OCI-M2 (cell line): ENCODE data around the gene MAK.
"Not testable (repeated sequence)": the region's sequence is repeated elsewhere in the genome, so short reads cannot be mapped to it uniquely, and the experiment has no call there.

ENCODE experiments used
- DNase-seq: peaks from one replicate; lab custom pipeline; 2025; ENCODE audit not compliant: unreplicated experiment; lab: John Stamatoyannopoulos, UW

MAK gene

GRCh38 chr6:10725716-10726115 lies 112.6 kb downstream of the MAK start:
- no peak for DNase-seq

GRCh38 chr6:10725044-10725443 lies 113.3 kb downstream of the MAK start:
- peak; percentile 91 for DNase-seq

DNA sequence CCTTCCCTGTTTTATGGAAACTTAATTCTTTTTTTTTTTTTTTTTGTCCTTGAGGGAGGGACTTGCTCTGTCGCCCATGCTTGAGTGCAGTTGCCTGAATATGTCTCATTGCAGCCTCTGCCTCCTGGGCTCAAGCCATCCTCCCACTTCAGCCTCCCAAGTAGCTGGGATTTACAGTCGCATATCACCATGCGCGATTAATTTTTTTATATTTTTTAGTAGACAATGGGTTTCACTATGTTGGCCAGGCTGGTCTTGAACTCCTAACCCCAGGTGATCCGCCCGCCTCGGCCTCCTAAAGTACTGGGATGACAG lies 114.8 kb downstream of the MAK start:
- DNase-seq: no peak

GRCh38 chr6:10722820-10723566 lies 115.3 kb downstream of the MAK start, which contains the start of gene TMEM14C:
TSS of gene TMEM14C (plus strand) at chr6:10723070. CDS start at chr6:10724614, 1,544 bp downstream.
- peak; percentile 88 for DNase-seq

DNA sequence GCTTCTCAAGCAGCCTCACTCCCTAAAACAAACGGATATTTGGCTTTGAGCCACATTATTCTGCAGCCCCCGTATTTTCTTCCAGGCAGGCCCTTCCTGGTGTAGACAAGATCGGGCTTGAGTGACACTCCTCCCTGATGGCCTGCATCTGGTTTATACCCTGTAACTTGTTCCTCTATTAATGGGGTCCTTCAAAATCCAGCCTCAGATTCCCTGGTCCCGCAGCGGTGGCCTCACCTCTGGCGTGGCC lies 115.8 kb downstream of the MAK start:
- no peak for DNase-seq

DNA sequence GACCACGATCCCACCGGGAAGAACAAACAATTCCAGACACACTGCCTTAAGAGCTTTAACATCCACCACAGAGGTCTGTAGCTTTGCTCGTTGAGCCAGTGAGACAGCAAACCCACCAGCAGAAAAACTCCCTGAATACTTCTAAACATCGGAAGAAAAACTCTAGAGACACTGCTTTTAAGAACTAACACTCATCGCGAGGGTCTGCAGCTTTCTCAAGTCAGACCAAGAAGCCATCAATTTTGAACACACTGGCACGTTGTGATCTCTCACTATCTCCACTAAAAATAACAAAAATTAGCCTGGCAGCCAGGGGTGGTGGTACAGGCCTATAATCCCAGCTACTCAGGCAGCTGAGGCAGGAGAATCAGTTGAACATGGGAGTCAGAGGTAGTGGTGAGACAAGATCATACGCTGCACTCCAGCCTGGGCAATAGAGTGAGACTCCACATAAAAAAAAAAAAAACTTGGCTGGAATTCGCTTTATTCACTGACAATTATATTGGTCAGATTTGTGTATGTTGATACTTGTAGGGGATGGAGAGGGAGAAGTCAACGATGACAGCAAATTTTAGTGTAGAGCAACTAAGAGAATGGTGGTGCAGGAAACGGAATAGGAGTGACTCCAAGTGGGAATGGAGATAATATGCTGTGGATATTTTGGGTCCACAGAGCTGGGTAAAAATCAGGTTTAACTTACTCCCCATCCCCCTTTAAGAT lies 116.3 kb downstream of the MAK start:
- DNase-seq: no peak

DNA sequence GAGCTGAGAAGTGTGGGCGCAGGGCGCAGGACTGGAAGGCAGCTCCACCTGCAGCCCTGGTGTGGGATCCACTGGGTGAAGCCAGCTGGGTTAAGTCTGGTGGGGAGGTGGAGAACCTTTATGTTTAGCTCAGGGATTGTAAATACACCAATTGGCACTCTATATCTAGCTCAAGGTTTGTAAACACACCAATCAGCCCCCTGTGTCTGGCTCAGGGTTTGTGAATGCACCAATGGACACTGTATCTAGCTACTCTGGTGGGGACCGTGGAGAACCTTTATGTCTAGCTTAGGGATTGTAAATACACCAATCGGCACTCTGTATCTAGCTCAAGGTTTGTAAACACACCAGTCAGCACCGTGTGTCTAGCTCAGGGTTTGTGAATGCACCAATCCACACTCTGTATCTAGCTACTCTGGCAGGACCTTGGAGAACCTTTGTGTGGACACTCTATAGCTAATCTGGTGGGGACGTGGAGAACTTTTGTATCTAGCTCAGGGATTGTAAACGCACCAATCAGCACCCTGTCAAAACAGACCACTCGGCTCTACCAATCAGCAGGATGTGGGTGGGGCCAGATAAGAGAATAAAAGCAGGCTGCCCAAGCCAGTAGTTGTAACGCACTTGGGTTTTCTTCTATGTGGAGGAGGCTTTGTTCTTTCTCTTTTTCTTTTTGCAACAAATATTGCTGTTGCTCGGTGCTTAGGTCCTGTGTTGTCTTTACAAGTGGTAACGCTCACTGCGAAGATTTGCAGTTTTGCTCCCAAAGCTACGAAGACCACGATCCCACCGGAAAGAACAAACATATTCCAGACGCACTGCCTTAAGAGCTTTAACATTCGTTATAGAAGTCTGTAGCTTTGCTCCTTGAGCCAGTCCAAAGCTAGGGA lies 117.1 kb downstream of the MAK start:
- DNase-seq: not testable (repeated sequence)

- DNase-seq: no peak
Measured at GRCh38 chr6:10720265-10720959, 117.9 kb downstream of the MAK start.

DNA sequence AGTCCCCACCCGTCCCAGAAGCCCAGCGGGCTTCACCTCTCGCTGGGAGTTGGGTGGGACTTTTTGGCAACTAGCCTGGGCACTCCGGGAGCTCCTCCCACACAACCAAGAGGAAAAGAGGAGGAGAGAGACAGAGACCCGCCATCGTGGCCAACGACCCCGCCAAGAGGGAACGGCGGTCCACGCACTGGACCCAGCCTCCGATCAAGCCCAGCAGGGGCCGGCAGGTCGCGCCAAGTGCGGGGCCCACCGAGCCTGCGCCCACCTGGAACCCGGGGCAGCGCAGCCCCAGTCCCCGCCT lies 118.4 kb downstream of the MAK start:
- DNase-seq: no peak

DNA sequence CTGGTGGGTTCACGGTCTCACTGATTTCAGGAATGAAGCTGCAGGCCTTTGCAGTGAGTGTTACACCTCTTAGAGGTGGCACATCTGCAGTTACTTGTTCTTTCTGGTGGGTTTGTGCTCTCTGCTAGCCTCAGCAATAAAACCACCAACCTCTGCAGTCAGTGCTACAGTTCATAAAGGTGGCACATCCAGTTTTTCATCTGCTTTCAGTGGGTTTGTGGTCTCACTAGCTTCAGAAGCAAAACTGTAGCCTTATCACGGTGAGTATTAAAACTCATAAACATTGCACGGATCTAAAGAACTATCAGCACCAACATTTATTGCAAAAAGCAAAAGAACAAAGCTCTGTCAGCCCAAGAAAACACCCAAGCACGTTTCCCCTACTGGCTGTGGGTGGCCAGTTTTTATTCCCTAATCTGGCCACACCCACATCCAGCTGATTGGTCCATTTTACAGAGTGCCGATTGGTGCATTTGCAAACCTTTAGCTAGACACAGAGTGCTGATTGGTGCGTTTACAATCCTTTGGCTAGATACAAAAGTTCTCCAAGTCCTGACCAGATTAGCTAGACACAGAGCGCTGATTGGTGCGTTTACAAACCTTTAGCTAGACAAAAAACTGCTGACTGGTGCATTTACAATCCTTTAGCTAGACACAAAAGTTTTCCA lies 118.9 kb downstream of the MAK start:
- DNase-seq: no peak

DNA sequence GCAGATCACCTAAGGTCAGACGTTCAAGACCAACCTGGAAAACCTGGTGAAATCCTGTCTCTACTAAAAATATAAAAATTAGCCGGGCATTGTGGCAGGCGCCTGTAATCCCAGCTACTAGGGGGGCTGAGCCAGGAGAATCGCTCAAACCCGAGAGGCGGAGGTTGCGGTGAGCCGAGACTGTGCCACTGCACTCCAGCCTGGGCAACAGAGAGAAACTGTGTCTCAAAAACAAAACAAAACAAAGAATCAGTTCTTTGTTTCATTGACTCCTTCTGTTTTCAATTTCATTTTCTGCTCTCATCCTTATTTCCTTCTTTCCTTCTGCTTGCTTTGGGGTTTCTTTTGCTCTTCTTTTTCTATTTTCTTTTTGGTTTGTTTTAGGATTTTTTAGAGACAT lies 124.4 kb downstream of the MAK start:
- DNase-seq: no peak
